ENCODE results near the gene PTH2R.
"Not testable (repeated sequence)": the region's sequence is repeated elsewhere in the genome, so short reads cannot be mapped to it uniquely, and the experiment has no call there.

PTH2R gene

DNA sequence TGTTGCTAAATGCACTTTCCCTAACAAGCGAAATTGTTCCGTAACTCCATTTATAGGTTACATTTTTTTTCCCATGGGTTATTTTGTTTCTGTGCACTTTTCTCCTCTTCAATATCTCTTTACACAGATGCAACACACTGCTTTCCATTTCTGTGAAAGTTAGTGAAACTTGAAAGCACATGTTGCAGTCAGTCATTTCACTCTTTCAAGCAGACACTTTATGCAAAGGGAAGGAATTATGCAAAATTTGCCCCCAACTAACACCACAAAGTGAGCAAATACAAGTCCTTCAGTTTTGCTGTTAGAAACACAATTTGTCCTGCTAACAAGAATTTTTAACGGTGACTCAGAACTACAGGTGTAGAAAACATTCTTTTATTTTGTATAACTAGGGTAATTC, 124.8 kb downstream of the PTH2R start:
- TF ChIP-seq, protein P1, sequence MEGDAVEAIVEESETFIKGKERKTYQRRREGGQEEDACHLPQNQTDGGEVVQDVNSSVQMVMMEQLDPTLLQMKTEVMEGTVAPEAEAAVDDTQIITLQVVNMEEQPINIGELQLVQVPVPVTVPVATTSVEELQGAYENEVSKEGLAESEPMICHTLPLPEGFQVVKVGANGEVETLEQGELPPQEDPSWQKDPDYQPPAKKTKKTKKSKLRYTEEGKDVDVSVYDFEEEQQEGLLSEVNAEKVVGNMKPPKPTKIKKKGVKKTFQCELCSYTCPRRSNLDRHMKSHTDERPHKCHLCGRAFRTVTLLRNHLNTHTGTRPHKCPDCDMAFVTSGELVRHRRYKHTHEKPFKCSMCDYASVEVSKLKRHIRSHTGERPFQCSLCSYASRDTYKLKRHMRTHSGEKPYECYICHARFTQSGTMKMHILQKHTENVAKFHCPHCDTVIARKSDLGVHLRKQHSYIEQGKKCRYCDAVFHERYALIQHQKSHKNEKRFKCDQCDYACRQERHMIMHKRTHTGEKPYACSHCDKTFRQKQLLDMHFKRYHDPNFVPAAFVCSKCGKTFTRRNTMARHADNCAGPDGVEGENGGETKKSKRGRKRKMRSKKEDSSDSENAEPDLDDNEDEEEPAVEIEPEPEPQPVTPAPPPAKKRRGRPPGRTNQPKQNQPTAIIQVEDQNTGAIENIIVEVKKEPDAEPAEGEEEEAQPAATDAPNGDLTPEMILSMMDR (IDR thresholded peaks at IDR 0.05; ENCODE audit: extremely low read depth, missing control alignments): no peak

DNA sequence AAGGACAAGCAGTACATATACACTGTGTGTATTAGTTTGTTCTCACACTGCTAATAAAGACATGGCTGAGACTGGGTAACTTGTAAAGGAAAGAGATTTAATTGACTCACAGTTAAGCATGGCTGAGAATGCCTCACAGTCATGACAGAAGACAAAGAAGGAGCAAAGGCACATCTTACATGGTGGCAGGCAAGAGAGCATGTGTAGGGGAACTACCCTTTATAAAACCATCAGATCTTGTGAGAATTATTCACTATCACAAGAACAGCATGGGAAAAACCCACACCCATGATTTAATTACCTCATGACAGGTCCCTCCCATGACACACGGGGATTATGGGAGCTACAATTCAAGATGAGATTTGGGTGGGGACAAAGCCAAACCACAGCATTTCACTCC, 129.0 kb downstream of the PTH2R start:
- not testable (repeated sequence) for DNase-seq (ENCODE audit: low spot score)

More for the DNA sequence above, 124.8 kb downstream of the PTH2R start:
- no peak for DNase-seq (ENCODE audit: low spot score)

DNA sequence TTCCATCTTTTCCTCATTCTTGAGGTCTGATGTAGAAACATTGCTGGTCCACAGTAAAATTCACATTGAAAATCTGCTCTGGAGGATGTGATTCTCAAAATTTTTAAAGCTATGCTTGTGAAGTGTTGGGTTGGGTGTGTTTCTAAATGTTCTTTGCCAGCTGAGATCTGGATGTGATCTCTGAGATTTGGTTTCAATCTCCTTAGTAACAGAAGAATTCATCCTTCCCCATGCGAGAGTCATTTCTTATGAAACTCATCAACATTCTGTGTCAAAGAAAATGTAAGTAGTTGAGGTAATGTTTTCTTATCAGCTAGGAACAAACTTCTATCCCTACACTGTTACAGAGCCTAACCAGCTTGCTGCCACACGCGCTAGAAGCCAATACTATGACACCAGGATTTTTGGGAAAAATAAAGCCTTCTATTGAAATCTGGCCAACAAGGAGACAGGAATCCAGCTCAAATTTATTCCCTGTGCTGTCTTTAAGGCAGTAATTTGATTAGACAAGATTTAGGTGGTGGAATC, 134.9 kb downstream of the PTH2R start:
- TF ChIP-seq, protein P1 (IDR thresholded peaks at IDR 0.05; ENCODE audit: extremely low read depth, missing control alignments): no peak
- DNase-seq (ENCODE audit: low spot score): no peak

DNA sequence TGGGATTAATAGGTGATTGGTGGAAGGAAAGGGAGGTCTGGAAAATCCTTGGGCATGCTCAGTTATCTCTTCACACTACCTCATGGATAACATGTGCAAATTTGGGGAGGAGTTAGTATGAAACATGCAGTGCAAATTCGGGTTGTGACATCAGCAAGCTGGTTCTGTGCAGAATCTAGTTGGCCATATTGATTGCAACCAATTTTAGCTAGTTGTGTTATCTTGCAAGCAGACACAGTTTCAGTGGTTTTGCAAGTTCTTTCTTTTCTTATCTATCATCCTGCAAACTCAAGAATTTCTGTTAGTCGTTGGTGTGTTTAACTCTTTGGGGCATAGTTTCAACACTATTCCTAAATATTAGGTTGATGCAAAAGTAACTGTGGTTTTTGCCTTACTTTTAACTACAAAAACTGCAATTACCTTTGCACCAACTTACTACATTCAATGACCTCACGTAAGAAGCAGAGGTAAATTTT, 135.4 kb downstream of the PTH2R start:
- no peak for DNase-seq (ENCODE audit: low spot score)
- TF ChIP-seq, protein P1 (IDR thresholded peaks at IDR 0.05; ENCODE audit: extremely low read depth, missing control alignments): no peak

DNA sequence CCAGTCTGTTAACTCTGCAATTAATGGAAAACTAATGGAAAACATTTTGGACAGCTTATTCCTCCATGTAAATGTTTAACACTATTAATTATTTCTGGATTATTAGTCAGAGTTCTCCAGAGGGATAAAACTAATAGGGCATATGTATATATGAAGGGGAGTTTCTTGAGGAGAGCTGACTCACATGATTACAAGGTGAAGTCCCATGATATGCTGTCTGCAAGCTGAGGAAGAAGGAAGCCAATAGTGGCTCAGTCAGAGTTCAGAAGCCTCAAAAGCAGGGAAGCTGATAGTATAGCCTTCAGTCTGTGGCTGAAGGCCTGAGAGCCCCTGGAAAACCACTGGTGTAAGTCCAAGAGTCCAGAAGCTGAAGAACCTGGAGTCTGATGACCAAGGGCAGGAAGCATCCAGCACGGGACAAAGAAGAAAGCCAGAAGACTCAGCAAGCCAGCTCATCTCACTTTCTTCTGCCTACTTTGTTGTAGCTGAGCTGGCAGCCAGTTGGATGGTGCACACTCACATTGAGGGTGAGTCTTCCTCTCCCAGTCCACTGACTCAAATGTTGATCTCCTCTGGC, 136.0 kb downstream of the PTH2R start:
- TF ChIP-seq, protein P1 (IDR thresholded peaks at IDR 0.05; ENCODE audit: extremely low read depth, missing control alignments): no peak
- no peak for DNase-seq (ENCODE audit: low spot score)
